ENCODE data around the gene EDA2R.

Gene EDA2R

GRCh38 chrX:66638591-66639500, at the start of gene EDA2R:
EDA2R (minus strand) TSS chrX:66639078; CDS start chrX:66616020, 23,058 bp downstream.
- peak; percentile 23 for DNase-seq

- DNase-seq: no peak
Observed at GRCh38 chrX:66684196-66684595, 45.3 kb upstream of the EDA2R start.

GRCh38 chrX:66680451-66680850, 41.6 kb upstream of the EDA2R start:
- no peak for DNase-seq

GRCh38 chrX:66677430-66677829, 38.6 kb upstream of the EDA2R start:
- no peak for DNase-seq

- no peak for DNase-seq
Observed at GRCh38 chrX:66676990-66677389, 38.1 kb upstream of the EDA2R start.

- no peak for DNase-seq
Observed at GRCh38 chrX:66676413-66676812, 37.5 kb upstream of the EDA2R start.

- DNase-seq: no peak
Observed at GRCh38 chrX:66675541-66675940, 36.7 kb upstream of the EDA2R start.

- no peak for DNase-seq
Observed at GRCh38 chrX:66674506-66674905, 35.6 kb upstream of the EDA2R start.

GRCh38 chrX:66672106-66672505, 33.2 kb upstream of the EDA2R start:
- no peak for DNase-seq

- no peak for DNase-seq
Observed at GRCh38 chrX:66654411-66654810, 15.5 kb upstream of the EDA2R start.

GRCh38 chrX:66635360-66635759, 3.5 kb downstream of the EDA2R start:
- no peak for DNase-seq

GRCh38 chrX:66634272-66634671, 4.6 kb downstream of the EDA2R start:
- no peak for DNase-seq

GRCh38 chrX:66633541-66633940, 5.3 kb downstream of the EDA2R start:
- no peak for DNase-seq

GRCh38 chrX:66632981-66633380, 5.9 kb downstream of the EDA2R start:
- no peak for DNase-seq

- no peak for DNase-seq
Observed at GRCh38 chrX:66632473-66632872, 6.4 kb downstream of the EDA2R start.

GRCh38 chrX:66625525-66625924, 13.4 kb downstream of the EDA2R start:
- DNase-seq: no peak

- no peak for DNase-seq
Observed at GRCh38 chrX:66622209-66622608, 16.7 kb downstream of the EDA2R start.

GRCh38 chrX:66616944-66617343, 21.9 kb downstream of the EDA2R start:
- DNase-seq: no peak

GRCh38 chrX:66602381-66602938, 36.4 kb downstream of the EDA2R start:
- no peak for DNase-seq

GRCh38 chrX:66601522-66601921, 37.4 kb downstream of the EDA2R start:
- no peak for DNase-seq

GRCh38 chrX:66579219-66579618, 59.7 kb downstream of the EDA2R start:
- no peak for DNase-seq

- DNase-seq: no peak
Observed at GRCh38 chrX:66553973-66554372, 84.9 kb downstream of the EDA2R start.

GRCh38 chrX:66547847-66548369, 91.0 kb downstream of the EDA2R start:
- DNase-seq: no peak
